Measurements from ENCODE around the gene SMTNL1. TPM values are rescaled to one million over a fixed set of nuclear protein-coding genes. Genes with fewer than 3 reads are reported as not detected.

Gene SMTNL1
- total RNA-seq, 1 donor: not detected

- DNase-seq (ENCODE audit: low read depth in 2 of 3, low spot score in 2 of 3): peak in 1 of 3 donors; percentile 70
These were observed 47.9 kb downstream of the SMTNL1 start for GRCh38 chr11:57585301-57585700.

GRCh38 chr11:57586711-57587245 is 49.4 kb downstream of the SMTNL1 start:
- no peak for DNase-seq (ENCODE audit: low read depth in 2 of 3, low spot score in 2 of 3)

- peak in 1 of 3 donors; percentile 65 for DNase-seq (ENCODE audit: low read depth in 2 of 3, low spot score in 2 of 3)
These were observed 50.8 kb downstream of the SMTNL1 start for GRCh38 chr11:57588046-57588710.

GRCh38 chr11:57596266-57596885 is 59.0 kb downstream of the SMTNL1 start:
- DNase-seq (ENCODE audit: low read depth in 2 of 3, low spot score in 2 of 3): no peak

- no peak for DNase-seq (ENCODE audit: low read depth in 2 of 3, low spot score in 2 of 3)
These were observed 60.1 kb downstream of the SMTNL1 start, which contains the start of gene SERPING1 for GRCh38 chr11:57597461-57597915. Gene SERPING1, plus strand, starts transcription at chr11:57597685. Its CDS starts 586 bp downstream, at chr11:57598271.

GRCh38 chr11:57597916-57598830 is 60.8 kb downstream of the SMTNL1 start:
- peak in 1 of 3 donors; percentile 21 for DNase-seq (ENCODE audit: low read depth in 2 of 3, low spot score in 2 of 3)

GRCh38 chr11:57598831-57599155 is 61.4 kb downstream of the SMTNL1 start:
- no peak for DNase-seq (ENCODE audit: low read depth in 2 of 3, low spot score in 2 of 3)

- no peak for DNase-seq (ENCODE audit: low read depth in 2 of 3, low spot score in 2 of 3)
These were observed 62.0 kb downstream of the SMTNL1 start for GRCh38 chr11:57599381-57599780.

Small RNA genes within 50 kb of the gene (small RNA-seq; reads per million reads assigned to genes)
- gene RN7SL605P: not detected

Other genes starting within 250 kb of the SMTNL1 start
- gene TNKS1BP1, start 212.6 kb upstream of the SMTNL1 start, total RNA-seq: 7.0 TPM
- gene SSRP1, start 201.7 kb upstream of the SMTNL1 start, total RNA-seq: 89.9 TPM
- not detected for gene P2RX3, start 199.2 kb upstream of the SMTNL1 start, total RNA-seq
- not detected for gene PRG3, start 156.4 kb upstream of the SMTNL1 start, total RNA-seq
- 5.4 TPM for gene PRG2, start 146.9 kb upstream of the SMTNL1 start, total RNA-seq
- gene SLC43A3, start 110.5 kb upstream of the SMTNL1 start, total RNA-seq: 93.7 TPM
- gene RTN4RL2, start 77.1 kb upstream of the SMTNL1 start, total RNA-seq: 0.27 TPM
- 81.6 TPM for gene SLC43A1, start 21.9 kb upstream of the SMTNL1 start, total RNA-seq
- gene TIMM10, start 6.8 kb upstream of the SMTNL1 start, total RNA-seq: 29.4 TPM
- gene UBE2L6, start 30.1 kb downstream of the SMTNL1 start, total RNA-seq: 215 TPM
- gene SERPING1, start 60.1 kb downstream of the SMTNL1 start, total RNA-seq: 49.8 TPM
- 3.5 TPM for gene YPEL4, start 112.3 kb downstream of the SMTNL1 start, total RNA-seq
- 10.0 TPM for gene CLP1, start 120.2 kb downstream of the SMTNL1 start, total RNA-seq
- 20.2 TPM for gene ZDHHC5, start 130.5 kb downstream of the SMTNL1 start, total RNA-seq
- 21.5 TPM for gene MED19, start 174.6 kb downstream of the SMTNL1 start, total RNA-seq
- 42.8 TPM for gene TMX2, start 175.0 kb downstream of the SMTNL1 start, total RNA-seq
- gene SELENOH, start 203.9 kb downstream of the SMTNL1 start, total RNA-seq: 96.7 TPM
- gene BTBD18, start 214.2 kb downstream of the SMTNL1 start, total RNA-seq: not detected
- gene CTNND1, start 224.2 kb downstream of the SMTNL1 start, total RNA-seq: 59.8 TPM